SW 1271 (cell line): Measurements from ENCODE around the gene HCRTR1.

ENCODE experiments used
- DNase-seq, 2 experiments: peaks; one replicate each; lab custom pipeline; 2025; lab: John Stamatoyannopoulos, UW

Gene HCRTR1

DNA sequence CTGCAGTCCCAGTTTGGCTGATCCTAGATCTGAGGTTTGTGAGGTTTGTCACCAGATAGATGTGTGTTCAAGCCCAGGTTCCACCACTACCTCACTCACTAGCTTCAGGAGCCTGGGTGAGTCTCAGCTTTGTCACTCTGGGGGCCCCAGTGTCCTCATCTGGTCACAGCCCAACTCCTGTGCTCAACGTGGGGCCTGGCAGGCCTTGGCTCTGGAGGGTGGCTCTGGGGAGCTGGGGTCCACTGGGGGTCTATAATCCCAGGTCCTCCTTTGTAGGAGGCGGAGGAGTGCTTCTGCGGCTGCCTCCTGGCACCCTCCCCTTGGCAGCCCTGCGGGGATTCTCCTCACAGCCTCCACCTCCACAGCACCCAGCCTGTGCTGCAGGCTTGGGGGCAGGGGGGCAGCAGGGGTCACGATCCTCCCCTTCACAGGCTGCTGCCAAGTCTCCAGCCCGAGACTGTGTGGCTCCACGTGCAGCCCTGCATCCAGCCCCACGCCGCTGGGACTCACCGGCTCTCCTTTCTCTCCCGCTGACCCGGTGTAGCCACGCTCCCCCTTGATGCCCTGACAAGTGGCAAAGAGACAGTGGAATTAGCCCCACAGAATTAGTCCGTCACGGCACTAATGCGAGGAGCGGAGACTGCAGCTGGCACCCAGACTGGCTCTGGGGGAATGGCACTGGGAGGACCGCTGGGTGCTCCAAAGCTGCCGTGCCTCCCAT is 49.7 kb downstream of the HCRTR1 start:
- no peak for DNase-seq

DNA sequence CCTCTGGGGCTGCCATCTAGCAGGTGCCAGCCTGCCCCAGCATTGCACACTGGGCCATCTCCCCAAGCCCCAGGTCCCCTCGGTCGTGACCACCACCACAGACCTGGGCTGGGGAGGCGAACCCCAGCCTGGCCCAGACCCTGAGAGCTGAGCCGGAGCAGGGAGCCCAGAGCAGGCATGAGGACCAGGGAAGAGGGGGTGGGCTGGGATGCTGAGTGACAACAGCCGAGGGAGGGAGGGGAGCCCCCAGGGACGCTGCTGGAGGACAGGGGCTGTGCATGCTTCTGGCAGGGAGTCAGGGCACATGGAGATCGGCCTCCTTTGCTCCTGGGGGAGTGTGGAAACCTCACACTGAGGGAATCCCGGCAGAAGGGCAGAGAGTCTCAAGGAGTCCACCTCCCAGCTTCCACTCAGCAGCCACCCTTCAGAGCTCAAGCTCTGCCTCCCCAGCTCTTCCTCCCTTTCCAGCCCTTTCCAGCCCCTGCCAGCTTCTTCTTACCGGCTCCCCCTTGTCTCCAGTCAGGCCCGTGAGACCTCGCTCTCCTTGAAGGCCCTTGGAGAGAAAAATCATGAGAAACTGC is 50.9 kb downstream of the HCRTR1 start:
- DNase-seq, result no peak

- no peak for DNase-seq
Observed at GRCh38 chr1:31669433-31669785, 51.9 kb downstream of the HCRTR1 start.

DNA sequence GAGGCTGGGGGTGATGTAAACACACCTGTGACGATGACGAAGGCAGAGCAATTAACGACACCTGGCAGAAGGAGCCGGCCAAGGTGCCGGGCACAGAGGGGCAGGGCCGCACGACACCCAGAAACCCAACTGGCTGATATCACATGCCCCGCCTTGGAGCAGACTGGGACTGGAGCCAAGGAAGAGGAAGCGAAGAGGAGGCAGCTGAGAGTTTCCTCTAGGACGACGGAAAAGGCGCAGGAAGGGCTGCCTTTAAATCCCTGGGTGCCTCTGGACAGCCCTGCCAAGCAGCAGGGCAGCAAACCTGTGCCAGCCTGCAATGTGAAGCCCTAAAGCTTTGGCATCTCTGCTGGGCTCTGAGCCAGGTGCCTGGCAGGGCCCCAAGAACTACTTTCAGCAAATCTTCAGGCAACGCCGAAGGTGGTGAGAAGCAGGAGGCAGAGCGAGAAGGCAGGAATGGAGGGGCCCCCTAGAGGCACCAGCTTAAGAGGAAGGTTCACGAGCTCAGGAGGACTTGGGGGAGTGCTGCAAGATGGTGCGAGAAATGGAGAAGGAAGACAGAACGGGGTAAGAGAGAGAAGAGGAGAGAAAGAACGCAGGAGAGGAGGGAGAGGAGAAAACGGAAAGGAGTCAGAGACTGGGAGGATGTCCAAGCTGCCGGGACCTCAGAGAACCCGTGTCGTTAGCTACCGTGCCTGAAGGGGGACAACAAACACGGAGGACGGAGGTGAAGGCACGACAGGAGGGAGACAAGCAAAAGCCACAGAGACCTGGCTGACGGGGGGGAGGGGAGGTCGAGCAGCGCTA is 52.5 kb downstream of the HCRTR1 start:
- DNase-seq, result no peak

DNA sequence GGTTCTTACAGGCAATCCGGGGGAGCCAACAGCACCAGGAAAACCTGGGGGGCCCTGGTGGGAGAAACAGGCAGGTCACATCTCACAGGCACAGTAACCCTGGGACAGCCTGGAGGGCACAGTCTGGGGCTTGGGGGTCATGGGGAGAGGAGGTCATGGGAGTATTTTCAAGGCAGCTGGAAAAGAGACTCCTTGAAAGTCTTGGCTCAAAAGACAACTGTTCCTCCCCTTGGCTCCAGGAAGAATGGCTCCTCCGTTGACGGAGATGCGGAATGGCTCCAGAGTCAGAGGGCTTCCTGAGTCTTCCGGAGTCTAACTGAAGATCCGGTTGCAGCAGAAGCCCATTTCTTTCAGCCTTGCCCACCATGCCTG is 53.1 kb downstream of the HCRTR1 start:
- no peak for DNase-seq

DNA sequence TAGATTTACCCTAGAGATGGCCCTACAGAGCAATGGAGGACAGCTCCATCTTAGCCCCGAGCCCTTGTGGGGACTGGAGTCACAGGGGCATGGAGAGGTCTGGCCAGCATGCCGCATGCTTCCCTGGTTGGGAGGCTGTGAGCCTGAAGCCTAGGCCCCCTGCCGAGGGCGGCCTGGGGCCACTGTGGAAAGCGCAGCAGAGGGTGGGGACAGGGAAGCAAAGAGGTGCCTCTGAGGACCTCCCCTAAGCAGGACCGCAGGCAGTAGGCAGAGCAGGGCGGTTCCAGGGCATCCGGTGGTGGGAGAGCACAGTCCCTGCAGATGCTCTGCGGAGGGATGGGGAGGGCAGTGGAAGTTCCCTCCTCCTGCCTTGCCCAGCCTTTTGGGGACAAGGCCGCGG is 53.7 kb downstream of the HCRTR1 start:
- no peak for DNase-seq

DNA sequence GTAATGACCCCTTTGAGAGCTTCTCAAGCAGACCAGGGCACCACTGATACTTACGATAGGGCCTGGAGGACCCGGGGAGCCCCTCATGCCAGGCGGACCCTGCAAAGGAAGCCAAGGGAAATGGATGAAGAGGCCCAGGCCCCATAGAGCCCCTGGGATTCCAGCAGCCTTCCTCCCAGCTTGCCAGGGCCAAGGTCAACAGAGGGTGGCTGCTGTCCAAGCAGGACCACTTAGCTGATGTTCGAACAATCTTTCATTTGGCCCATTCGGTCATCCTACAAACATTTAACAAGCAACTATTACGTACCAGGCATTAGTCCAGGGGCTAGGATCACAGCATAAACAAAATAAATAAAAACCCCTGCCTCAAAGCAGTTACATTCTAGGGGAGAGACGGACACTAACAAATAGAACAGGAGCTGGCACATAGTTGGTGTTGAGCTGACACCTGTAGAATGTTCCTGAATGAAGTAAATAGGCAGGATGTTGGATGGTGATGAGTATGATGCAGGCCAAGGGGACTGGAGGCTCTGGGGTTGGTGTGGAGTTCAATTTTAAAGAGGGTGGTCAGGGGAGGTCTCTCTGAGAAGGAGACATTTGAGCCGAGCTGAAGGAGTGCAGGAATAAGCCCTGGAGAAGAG is 54.2 kb downstream of the HCRTR1 start:
- no peak for DNase-seq

DNA sequence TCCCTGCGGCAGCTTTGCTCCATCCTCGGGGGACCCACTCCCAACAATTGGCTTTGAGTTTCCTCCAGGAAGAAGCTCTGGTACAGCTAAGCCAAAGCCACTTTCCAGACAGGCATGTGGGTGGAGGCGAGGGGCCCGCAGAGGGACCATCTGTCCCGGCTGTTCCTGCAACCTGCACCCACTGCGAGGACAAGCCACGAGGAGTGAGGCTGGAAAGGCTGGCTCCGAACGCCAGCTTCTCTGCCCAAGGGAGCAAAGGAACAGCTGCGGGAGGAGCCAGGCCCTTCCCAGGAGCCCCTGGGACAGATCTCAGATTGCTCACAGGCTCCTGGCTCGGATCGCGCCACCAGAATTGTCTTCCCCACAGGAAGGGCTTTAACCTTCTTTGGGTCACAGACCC is 55.5 kb downstream of the HCRTR1 start:
- no peak for DNase-seq

GRCh38 chr1:31673433-31673832 is 55.9 kb downstream of the HCRTR1 start:
- no peak for DNase-seq

DNA sequence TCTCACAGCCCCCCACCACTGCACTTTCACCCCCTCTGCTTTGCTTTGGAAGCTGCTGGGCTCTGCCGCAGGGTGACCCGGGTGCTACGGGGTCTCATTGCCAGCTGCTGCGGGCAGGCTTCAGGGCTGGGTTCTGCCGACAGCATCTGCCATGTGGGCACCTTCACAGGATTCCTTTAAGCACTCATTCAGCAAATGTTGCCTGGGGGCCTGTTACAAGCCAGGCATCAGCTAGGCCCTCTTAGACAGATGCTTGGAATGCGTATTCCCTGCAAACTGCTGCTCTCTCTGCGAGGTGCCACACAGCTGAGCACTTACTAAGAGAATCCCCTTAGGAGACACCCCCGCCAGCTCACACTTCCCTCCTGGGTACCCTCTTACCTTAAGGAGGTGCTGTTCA is 57.1 kb downstream of the HCRTR1 start:
- DNase-seq, result no peak

- no peak for DNase-seq
Observed at GRCh38 chr1:31675161-31675560, 57.7 kb downstream of the HCRTR1 start.

- no peak for DNase-seq
Observed at GRCh38 chr1:31675756-31676155, 58.3 kb downstream of the HCRTR1 start.
